OCI-LY3 (cell line): Measurements from ENCODE around the gene TAF10.
A peak's percentile ranks its signal among the peaks of the same experiment; 100 is the strongest.

Experiments used
- H2AFZ ChIP-seq: fragments of 200-600, 300-600 bp; shearing (Covaris generic); 2 replicates; pipeline ENCODE4 v1.6.0; 2014; ENCODE audit warnings: antibody characterized with exemption, low read depth, low read length
- H3K27ac ChIP-seq: fragments of 200-600, 300-600 bp; sonication (generic); 2 replicates; pipeline ENCODE4 v1.5.1; 2014; ENCODE audit warnings: mild to moderate bottlenecking, low read length, moderate library complexity, mixed read lengths
- H3K27me3 ChIP-seq: fragments of 200-600, 300-600 bp; sonication (generic); 2 replicates; pipeline ENCODE4 v1.6.1; 2014; ENCODE audit warnings: low read depth, low read length, mixed read lengths
- H3K36me3 ChIP-seq: fragments of 200-600, 300-600 bp; sonication (generic); replicated peaks from 2 replicates; pipeline ENCODE3; 2014; ENCODE audit warnings: low read depth, low read length, mixed read lengths
- H3K4me1 ChIP-seq: fragments of 300-600, 200-600 bp; sonication (generic); 2 replicates; pipeline ENCODE4 v1.6.1; 2014; ENCODE audit warnings: low read length, mixed read lengths
- H3K4me2 ChIP-seq: fragments of 200-600, 300-600 bp; sonication (generic); 2 replicates; pipeline ENCODE4 v1.6.1; 2014; ENCODE audit warnings: low read length, mixed read lengths
- H3K4me3 ChIP-seq: fragments of 300-600, 200-600 bp; sonication (generic); 2 replicates; pipeline ENCODE4 v1.5.1; 2014; ENCODE audit warnings: antibody characterized with exemption, mild to moderate bottlenecking, low read length, moderate library complexity
- H3K79me2 ChIP-seq: fragments of 300-600, 200-600 bp; shearing (Covaris generic); 2 replicates; pipeline ENCODE4 v1.6.1; 2014; ENCODE audit warnings: mild to moderate bottlenecking, low read length, mixed read lengths
- H3K9ac ChIP-seq: fragments of 300-600, 200-600 bp; shearing (Covaris generic); 2 replicates; pipeline ENCODE4 v1.6.0; 2014; ENCODE audit warnings: mild to moderate bottlenecking, low read length, moderate library complexity
- H3K9me3 ChIP-seq: fragments of 200-600, 300-600 bp; shearing (Covaris generic); 2 replicates; pipeline ENCODE4 v1.6.1; 2014; ENCODE audit warnings: low read length, mixed read lengths; ENCODE audit not compliant: insufficient read depth
- H4K20me1 ChIP-seq: fragments of 200-600, 300-600 bp; sonication (generic); 2 replicates; pipeline ENCODE4 v1.6.1; 2016; ENCODE audit warnings: low read length, mixed read lengths; ENCODE audit not compliant: insufficient read depth
- EZH2phosphoT487 ChIP-seq: fragments of 200-600 bp; shearing (Covaris generic); IDR thresholded peaks from 2 replicates; pipeline ENCODE4 v1.6.1; 2018; ENCODE audit warnings: antibody characterized with exemption, mixed run types, low read depth
- TF ChIP-seq, protein P1 (sequence below): fragments of 200-600, 300-600 bp; sonication (generic); IDR thresholded peaks from 2 replicates; pipeline ENCODE4 v1.5.1; 2014; ENCODE audit warnings: antibody characterized with exemption, low read length, low read depth

Gene TAF10

GRCh38 chr11:6611963-6612212 lies 128 bp downstream of the TAF10 start:
- Histone ChIP-seq H3K4me1 (peaks cover 29% of the 10 kb centered on the region), H2AFZ (no peak overlapping the region), H3K36me3 (peaks cover 46% of the 10 kb centered on the region), H4K20me1 (0 out of 2 replicates have a peak, but pooled peaks cover 4% of the 10 kb centered on the region), H3K4me2 (peak overlapping the region; percentile 90), H3K9ac (peak overlapping the region; percentile 73), H3K27ac (peak overlapping the region; percentile 97), H3K79me2 (peaks cover 19% of the 10 kb centered on the region), H3K9me3 (no peaks in the 10 kb centered on the region), H3K4me3 (peak overlapping the region; percentile 86), H3K27me3 (no peaks in the 10 kb centered on the region)
- TF ChIP-seq, protein P1, sequence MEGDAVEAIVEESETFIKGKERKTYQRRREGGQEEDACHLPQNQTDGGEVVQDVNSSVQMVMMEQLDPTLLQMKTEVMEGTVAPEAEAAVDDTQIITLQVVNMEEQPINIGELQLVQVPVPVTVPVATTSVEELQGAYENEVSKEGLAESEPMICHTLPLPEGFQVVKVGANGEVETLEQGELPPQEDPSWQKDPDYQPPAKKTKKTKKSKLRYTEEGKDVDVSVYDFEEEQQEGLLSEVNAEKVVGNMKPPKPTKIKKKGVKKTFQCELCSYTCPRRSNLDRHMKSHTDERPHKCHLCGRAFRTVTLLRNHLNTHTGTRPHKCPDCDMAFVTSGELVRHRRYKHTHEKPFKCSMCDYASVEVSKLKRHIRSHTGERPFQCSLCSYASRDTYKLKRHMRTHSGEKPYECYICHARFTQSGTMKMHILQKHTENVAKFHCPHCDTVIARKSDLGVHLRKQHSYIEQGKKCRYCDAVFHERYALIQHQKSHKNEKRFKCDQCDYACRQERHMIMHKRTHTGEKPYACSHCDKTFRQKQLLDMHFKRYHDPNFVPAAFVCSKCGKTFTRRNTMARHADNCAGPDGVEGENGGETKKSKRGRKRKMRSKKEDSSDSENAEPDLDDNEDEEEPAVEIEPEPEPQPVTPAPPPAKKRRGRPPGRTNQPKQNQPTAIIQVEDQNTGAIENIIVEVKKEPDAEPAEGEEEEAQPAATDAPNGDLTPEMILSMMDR = no peak
- TF ChIP-seq EZH2phosphoT487 = no peak

- Histone ChIP-seq H3K4me1 (peaks cover 35% of the 10 kb centered on the region), H3K79me2 (peaks cover 19% of the 10 kb centered on the region), H3K36me3 (peaks cover 46% of the 10 kb centered on the region)
Observed at GRCh38 chr11:6611092-6611962, 689 bp downstream of the TAF10 start.

DNA sequence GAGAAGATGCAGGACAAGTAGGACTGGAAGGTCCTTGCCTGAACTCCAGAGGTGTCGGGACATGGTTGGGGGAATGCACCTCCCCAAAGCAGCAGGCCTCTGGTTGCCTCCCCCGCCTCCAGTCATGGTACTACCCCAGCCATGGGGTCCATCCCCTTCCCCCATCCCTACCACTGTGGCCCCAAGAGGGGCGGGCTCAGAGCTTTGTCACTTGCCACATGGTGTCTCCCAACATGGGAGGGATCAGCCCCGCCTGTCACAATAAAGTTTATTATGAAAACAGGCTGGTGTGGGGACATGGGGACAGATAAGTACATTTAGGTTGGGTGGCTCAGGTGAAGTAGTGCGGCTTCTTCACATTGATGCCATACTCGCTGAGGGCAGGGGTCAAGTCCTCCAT lies 1.4 kb downstream of the TAF10 start:
- no peak overlapping the region for H2AFZ ChIP-seq
- TF ChIP-seq EZH2phosphoT487 = no peak
- TF ChIP-seq, protein P1 = no peak
- no peak overlapping the region for H3K9ac ChIP-seq
- peaks cover 41% of the 10 kb centered on the region for H3K4me1 ChIP-seq
- H3K27me3 ChIP-seq = no peaks in the 10 kb centered on the region
- H3K36me3 ChIP-seq = peaks cover 46% of the 10 kb centered on the region
- H3K4me3 ChIP-seq = no peak overlapping the region
- peak overlapping the region; percentile 90 for H3K4me2 ChIP-seq
- no peak overlapping the region for H3K27ac ChIP-seq
- peaks cover 21% of the 10 kb centered on the region for H3K79me2 ChIP-seq
- H3K9me3 ChIP-seq = no peaks in the 10 kb centered on the region
- 0 out of 2 replicates have a peak, but pooled peaks cover 4% of the 10 kb centered on the region for H4K20me1 ChIP-seq

More at GRCh38 chr11:6611092-6611962, 689 bp downstream of the TAF10 start:
- Histone ChIP-seq H3K9ac (peak overlapping the region; percentile 73), H4K20me1 (0 out of 2 replicates have a peak, but pooled peaks cover 4% of the 10 kb centered on the region), H2AFZ (no peak overlapping the region), H3K27ac (peak overlapping the region; percentile 97), H3K27me3 (no peaks in the 10 kb centered on the region), H3K4me2 (peak overlapping the region; percentile 90), H3K9me3 (no peaks in the 10 kb centered on the region), H3K4me3 (peak overlapping the region; percentile 86)
- TF ChIP-seq EZH2phosphoT487 = no peak
- TF ChIP-seq, protein P1 = no peak

- H4K20me1 ChIP-seq = 0 out of 2 replicates have a peak, but pooled peaks cover 4% of the 10 kb centered on the region
- peaks cover 52% of the 10 kb centered on the region for H3K4me1 ChIP-seq
- no peaks in the 10 kb centered on the region for H3K27me3 ChIP-seq
- H3K27ac ChIP-seq = no peak overlapping the region
- no peak for TF ChIP-seq EZH2phosphoT487
- TF ChIP-seq, protein P1 = no peak
- H3K36me3 ChIP-seq = peaks cover 39% of the 10 kb centered on the region
- H3K79me2 ChIP-seq = peaks cover 29% of the 10 kb centered on the region
- no peak overlapping the region for H3K4me3 ChIP-seq
- H3K9ac ChIP-seq = no peak overlapping the region
- H2AFZ ChIP-seq = no peak overlapping the region
- H3K9me3 ChIP-seq = no peaks in the 10 kb centered on the region
- H3K4me2 ChIP-seq = no peak overlapping the region
Observed at GRCh38 chr11:6609502-6610015, 2.5 kb downstream of the TAF10 start.
